ENCODE data around the gene POC1A.
A peak's percentile ranks its signal among the peaks of the same experiment; 100 is the strongest.

POC1A gene

DNA sequence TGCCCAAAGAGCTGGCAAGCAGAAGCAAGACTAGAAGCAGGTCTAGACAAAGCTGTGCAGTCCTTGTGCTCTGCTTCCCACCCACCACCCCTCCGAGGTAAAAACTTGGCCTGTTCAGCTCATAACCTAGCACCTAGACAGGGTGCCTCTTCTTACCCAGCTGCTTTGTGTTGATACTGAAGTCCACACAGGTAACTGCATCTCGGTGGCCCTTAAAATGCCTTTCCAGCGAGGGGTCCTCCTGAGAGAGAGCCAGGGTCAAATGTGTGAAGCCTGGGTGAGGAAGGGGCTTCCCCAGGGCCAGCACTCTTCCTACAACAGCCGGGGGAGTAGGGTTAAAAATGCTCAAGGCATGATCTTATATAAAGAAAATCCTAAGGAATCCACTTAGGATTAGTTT is 3.4 kb downstream of the POC1A start:
- no peak for DNase-seq (ENCODE audit: low read depth in 2 of 2)

DNA sequence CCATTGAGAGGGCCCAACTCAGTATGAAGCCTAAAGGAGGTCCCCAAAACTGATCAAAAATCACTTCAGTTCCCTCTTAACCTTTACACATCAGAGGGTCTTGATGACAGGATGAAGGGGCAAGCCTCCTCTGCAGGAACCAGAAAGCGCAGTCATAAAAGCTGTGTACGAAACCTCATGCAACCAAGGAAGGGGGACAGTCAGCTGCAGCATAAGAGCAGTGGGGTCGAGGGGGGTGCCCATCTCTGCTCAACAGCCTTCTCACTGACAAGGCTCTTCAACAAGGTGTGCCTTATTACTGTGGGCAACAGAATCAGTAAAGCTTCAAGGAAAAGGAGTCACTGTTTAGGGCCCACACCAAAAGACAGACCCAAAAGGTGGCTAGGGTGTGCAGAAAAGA is 3.9 kb downstream of the POC1A start:
- DNase-seq (ENCODE audit: low read depth in 2 of 2): no peak

DNA sequence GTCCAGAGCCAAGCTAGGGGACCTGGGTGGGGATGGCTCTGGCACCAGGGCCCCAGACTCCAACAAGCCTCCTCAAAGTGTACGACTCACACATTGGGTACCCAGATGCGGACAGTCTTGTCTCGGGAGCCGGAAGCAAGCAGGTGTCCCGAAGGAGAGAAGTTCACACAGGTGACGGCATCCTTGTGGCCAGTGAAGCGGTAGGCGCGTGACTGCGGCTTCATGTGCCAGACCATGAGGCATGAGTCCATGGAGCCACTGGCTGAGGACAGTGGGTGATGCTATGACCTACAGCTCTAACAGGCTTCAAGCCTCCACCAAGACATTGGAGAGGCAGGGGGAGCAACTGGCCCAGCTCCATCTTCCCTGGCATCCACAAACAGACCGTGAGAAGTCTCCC is 4.5 kb downstream of the POC1A start:
- no peak for DNase-seq (ENCODE audit: low read depth in 2 of 2)

DNA sequence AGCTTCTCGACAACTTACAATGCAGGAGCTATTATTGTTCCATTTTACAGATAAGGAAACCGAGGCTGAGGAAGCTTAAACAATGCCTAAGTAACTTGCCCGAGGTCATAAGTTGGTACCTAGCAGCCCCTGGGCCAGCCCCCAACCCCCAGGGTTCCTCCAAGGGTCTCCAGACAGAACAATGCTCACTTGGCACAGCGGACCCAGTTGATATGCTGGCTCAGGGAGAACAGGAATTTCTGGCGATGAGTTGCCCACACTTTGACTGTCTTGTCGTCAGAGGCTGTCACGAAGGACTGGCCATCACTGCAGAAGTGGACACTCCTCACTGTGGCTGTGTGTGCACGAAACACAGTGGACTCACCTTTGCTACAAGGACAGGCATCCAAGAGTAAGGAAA is 5.2 kb downstream of the POC1A start:
- no peak for DNase-seq (ENCODE audit: low read depth in 2 of 2)

DNA sequence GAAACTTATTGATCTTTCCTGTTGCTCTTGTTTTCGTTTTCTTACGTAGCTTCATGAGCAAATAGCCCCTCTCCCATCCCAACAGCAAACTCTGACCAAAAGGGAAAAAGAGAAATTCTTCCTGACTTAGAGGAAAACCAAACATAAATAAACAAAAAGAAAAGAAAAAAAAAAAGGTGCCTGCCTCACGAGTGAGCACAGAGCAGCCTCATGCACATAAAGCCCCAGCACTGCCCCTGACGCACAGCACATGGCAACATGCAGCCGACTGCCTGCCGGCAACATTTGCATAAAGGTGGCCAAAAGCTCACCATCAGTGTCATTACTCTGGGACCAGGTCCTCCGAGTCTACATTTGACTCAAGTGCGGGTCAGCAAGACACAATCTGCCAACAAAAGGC is 6.4 kb downstream of the POC1A start:
- no peak for DNase-seq (ENCODE audit: low read depth in 2 of 2)

DNA sequence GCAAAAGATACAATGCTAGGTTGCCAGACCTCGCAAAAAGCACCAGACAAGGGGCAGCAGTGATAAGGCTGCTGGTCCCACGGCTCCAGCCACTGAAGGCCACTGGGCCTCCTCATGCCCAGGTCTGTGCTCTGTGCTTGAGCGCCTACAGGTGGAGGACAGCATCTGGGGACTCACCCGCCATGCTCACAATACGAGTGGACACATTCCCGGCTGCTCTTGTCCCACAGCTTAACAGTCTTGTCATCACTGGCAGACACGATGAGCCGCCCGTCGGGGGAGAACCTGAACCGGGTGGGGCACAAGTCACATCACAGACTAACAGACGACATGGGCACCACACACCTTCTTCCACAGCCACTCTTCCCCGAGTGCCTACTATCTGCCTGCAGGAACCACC is 7.4 kb downstream of the POC1A start:
- no peak for DNase-seq (ENCODE audit: low read depth in 2 of 2)

DNA sequence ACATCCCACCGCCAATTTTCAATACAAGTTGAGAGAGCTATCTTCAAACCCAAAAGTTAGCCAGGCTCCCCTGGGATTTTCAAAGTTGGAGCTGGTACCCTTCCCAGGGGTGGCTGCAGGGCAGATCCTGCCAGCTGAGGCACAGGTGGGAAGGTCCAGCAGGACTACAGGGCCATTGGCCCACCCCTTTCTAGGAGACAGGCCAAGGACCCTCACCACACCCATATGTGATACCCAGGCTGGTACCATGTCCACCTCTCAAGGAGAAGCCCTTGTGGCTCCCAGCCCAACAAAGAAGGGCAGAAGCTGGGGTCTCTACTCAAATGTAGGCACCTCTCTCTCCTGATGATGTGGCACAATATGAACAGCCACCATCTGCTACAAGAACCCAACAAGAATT is 8.0 kb downstream of the POC1A start:
- DNase-seq (ENCODE audit: low read depth in 2 of 2): no peak

DNA sequence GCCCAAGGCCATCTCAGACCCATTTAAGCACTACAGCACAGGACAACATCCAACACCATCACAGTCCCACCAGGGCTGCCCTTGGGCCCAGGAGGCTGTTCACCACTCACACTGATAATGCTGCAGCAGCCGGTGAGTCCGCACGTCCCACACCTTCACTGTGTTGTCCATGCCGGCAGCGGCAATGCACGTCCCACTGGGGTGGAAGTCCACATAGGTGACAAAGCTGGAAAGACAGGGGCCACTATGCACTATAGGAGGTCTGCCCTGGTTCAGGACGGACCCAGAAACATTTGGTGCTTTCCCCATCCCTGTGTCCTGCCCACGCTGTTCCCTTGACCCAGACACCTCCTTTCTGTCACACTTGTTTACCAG is 8.5 kb downstream of the POC1A start:
- DNase-seq (ENCODE audit: low read depth in 2 of 2): no peak

DNA sequence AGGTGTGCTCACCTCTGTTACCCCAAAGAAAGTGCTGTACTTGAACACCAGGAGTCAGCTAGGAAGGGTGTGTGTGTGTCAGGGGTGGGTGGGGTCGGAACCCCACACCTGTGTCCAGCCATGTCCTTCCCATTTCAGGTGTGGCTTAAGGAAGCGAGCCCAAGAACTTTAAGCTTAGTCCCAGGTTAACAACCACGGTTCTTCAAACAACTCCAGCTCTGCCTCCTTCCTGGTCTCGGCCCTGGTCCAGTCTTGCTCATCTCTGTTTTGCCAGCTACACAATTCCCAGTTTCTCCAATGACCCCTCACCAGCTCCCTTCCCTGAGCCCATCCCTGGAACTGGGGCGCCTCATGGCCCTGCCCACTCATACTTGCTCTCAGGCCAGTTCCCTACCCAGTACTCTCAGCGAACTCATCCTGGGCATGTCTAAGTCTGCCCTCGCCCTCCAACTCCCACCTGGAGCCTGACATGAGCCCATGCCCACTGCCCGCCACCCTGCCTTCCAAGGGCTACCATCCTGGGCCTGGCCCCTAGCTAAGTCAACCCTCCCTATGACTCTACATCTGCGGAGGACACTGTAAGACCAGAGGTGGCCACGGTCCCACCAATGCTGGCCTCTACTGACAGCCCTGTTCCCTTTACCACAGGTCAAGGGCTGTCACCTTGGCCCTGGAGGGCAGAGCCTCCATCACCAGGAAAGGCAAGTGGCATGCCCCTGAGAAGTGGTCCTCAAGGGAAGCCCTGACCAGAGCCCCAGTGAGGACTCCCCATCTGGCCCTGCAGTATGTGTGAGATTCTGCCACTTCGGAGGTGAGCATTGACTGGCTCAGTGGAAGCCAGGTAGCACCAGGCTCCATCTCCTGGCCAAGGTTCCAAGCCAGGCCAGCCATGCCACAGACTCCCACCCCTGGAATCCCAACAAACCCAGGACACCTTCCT is 9.2 kb downstream of the POC1A start:
- DNase-seq (ENCODE audit: low read depth in 2 of 2): no peak

DNA sequence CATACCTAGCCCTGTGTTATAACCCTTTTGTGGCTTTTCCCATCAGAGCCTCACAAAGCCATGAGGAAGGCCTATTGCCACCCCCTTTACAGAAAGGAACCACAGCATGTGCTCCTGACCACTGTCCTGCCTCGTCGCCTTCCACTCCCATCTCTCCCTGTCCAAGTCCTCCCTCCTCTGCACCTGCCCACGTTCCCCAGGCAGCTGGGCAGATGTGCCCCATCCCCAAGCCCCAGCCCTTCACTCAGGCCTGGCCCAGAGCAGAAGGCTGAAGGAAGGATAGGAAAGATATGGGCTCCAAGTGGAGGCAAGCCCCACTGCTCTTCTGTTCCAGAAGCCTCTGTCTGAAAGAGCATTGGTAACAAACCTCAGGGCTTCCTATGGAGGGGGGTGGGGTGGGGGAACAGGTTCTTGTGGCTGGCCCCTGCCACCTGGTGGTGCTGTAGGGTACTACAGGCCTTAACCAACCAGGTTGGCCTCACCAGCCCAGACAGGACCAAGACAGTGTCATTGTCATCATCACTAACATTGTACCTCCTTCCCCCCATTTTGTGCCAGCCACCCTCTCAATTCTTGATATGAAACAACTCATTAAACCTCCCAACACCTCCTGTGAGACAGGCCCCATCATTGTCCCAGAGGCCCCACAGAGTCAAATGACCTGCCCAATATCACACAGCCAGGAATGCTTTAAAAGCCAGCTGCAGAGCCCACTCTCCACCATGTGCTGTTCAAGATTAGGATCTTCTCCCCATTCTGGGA is 10.0 kb downstream of the POC1A start:
- peak; percentile 62 to 66 for DNase-seq (ENCODE audit: low read depth in 2 of 2)

DNA sequence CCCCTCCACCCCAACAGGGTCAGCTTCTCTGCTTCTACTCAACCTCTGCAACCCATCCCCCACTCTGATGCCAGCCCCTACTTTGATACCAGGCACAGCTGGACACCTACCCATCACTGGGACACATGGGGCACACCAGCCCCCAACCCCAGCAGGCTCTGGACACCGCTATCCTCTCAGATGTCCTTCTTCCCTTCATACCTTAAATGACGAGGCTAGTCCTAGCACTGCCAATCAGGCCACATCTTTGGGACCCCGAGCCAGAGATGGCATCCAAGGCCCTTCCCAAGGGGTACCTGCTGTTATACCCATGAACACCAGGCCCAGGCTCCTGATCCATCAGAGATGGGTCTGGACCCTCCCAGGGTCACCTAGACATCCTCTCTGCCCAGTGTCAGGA is 10.6 kb downstream of the POC1A start:
- DNase-seq (ENCODE audit: low read depth in 2 of 2): no peak

DNA sequence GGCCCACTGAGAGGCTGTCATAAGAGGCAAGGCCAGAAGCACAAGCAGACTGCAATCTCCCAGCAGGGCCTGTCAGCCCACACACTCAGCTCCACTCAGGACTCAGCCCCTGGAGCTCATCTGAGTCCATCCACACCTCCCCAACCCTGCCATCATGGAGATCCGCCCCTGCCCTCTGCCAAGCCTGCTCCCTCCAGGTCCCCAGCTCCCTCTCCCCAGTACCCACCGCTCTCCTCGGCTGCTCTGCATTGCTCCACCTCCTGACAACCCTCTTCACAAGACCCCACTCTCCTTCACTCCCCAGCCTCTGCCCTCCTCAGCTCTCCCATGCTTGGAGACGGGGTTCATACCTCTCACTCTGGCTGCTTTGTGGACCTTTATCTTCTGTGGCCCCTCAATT is 11.1 kb downstream of the POC1A start:
- no peak for DNase-seq (ENCODE audit: low read depth in 2 of 2)

DNA sequence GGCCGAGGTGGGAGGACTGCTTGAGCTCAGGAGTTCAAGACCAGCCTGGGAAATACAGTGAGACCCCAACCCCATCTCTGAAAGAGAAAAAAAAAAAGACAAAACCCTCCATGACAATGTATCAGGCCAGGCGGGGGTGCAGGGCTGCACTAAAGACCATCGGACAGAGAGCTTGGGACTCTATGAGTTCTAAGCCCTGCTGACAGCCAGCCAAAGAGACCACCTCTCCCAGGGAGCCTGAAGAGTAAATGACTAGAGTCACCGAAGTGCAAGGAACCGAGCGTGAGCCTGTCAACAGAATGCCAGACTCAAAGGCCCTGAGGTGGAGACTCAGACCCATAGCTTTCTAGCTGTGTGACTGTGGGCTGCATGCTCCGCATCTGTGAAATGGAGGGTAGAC is 12.5 kb downstream of the POC1A start:
- no peak for DNase-seq (ENCODE audit: low read depth in 2 of 2)

DNA sequence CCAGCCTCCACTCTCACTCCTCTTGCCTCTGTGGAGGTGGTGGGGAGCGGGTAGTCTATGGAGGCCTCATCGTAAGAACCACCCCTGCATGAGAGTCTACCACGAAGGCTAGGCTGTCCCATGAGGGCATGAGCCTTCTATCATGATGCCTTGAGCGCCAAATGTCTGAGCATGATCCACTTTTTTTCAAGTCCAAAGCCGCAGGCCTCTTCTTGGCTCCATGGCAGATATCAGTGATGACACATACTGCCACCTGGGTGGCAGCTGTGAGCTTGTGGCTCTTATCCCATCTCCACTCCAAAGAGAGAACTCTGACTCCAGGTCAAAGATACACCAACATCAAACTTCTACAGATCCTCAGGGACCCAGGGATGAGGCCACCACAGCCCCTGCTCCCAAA is 13.5 kb downstream of the POC1A start:
- no peak for DNase-seq (ENCODE audit: low read depth in 2 of 2)

DNA sequence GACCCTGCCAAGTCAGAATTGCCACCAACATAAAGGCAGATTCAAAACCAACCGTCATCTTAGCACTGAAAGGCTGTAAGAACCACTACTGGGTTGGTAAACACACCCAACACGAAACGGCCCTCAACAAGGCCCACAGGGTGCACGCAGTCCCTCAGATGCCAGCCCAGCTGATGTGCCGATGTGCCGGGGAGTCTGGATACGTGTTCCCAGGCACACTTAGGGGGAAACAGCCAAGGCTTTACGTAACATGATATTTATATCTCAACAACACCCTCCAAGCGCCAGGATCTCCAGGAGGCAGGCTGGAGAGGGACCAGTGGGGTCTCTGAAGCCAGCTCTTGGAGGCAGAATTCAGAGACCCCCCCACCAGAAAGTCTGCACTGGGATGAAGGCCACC is 14.2 kb downstream of the POC1A start:
- no peak for DNase-seq (ENCODE audit: low read depth in 2 of 2)

DNA sequence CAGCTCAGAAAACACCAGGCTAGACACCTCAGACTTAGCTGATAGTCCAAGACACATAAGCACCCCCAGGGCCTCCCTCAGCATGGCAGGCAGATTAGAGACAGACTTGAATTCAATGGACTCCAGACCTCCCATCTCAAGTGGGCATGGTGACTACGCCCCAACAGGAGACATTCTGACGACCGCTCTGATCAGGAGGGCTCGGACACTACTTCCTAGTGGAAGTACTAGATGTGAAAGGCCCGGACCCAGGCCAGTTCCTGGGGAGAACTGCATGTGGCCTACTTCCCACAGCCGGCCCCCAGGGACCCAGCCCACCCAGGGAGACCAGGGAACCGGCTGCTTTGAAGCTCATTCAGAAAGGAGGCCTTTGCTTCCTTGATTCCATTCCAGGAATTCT is 16.9 kb downstream of the POC1A start:
- no peak for DNase-seq (ENCODE audit: low read depth in 2 of 2)

DNA sequence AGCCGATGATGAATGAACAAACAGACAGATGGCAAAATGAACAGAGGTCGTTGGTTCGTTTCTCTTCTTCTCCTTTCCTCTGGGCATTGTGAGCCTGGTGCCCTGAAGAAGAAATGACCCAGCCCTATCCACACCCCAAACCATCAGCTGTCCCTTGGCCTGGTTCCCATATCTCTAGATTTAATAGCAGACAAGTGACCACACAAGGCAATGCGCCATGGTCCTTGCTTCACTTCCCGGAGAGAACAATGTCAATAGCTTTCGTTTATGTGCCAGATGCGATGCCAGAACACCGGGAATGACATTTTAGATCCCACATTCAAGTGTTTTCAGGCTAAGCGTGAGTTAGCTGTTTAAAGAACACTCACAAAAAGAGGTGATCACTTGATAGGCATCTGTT is 17.7 kb downstream of the POC1A start:
- no peak for DNase-seq (ENCODE audit: low read depth in 2 of 2)

DNA sequence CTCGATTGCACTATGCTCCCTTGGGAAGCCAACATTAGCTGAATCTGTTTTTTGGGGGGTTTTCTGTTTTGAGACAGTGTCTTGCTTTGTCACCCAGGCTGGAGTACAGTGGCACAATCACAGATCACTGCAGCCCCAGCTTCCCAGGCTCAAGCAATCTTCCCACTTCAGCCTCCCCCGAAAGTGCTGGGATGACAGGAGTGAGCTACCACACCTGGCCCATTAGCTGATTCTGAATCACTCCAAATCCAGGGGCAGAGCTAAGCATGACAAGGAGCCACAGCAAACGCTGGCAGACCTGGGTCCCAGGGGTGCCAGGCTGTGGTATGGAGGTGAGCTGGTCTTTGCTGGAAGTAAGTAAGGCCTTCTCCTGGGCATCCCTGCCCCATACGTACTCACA is 18.9 kb downstream of the POC1A start:
- no peak for DNase-seq (ENCODE audit: low read depth in 2 of 2)

DNA sequence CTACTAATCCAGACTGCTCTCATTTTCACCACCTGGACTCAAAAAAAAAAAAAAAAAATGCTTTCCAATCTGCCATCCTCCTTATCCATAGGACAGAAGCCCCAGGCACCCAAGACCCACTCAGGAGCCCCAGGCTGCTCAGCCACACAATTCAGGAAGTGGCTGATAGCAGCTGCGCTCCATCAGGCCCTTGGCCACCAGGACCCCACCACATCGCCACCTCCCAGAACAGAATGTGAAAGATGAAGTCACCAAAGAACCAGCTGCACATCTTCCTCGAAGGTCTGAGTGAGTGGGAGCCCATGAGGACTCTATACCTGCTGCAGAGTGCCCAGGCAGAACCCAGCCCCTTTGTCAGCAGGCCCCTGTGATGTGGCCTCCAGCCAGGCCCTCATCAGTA is 19.5 kb downstream of the POC1A start:
- no peak for DNase-seq (ENCODE audit: low read depth in 2 of 2)

DNA sequence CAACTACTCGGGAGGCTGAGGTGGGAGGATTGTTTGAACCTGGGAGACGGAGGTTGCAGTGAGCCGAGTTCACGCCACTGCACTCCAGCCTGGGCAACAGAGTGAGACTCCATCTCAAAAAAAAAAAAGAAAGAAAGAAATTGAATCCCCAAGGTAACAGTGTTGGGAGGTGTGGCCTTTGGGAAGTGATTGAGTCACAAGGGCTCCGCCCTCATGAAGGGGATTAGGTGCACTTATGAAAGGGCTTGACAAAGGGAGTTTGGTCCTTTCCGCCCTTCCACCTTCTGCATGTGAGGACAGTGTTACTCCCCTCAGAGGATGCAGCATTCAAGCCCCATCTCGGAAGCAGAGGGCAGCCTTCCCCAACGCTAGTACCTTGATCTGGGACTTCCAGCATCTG is 21.3 kb downstream of the POC1A start:
- no peak for DNase-seq (ENCODE audit: low read depth in 2 of 2)

DNA sequence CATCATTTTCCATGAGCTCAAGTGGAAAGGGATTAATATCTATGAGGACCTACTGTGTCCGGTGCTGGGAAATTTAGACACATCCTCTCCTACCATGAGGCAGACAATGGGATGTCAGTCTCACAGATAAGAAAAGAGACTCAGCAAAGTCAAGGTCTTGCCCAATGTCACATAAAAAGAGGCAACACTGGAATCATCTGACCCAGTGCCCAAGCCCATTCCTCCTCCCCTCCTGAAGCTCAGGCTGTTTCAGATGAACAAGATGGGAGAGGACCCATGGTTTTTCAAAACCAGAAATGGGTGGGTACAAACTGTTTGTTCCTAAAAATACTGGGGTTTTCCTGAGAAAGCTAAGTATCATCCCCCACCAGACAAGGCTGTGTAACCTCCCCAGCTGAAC is 22.2 kb downstream of the POC1A start:
- DNase-seq (ENCODE audit: low read depth in 2 of 2): no peak

DNA sequence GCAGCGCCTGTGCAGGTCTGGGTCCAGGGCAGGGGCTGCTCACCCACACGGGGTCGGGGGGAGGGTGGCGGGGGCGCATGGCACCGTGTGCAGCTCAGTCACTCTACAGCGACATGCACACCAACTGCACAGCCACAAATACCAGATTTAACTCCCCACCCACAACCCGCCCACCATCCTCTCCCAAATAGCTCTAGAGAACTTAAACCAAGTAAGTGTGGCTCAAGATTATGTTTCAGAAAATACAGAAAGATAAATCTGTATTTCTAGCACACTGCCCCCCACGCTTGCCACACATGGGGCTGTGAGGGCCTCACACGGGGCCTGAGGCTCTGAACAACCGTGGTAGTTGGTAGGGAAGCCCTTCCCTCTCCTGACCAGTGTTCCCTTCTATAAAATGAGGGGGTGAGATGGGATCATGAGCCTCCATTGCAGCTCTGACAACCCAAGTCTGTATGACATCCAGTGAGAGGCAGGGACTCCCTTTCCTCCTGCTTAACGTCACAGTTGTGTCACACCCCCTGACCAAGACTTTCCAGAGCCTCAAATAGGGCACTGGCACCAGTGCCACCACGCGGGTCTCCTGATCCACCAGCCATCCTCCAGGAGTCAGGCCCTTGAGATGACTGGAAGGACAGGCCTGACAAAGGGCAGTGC is 23.1 kb downstream of the POC1A start:
- no peak for DNase-seq (ENCODE audit: low read depth in 2 of 2)

Data from stimulated activated CD8-positive, alpha-beta memory T cell treated with anti-CD3 and anti-CD28 coated beads, Interleukin-15, amount 100 ng/mL, for 48 hours (primary cell).